ENCODE data around the gene MRPL21.
"Not testable (repeated sequence)": the region's sequence is repeated elsewhere in the genome, so short reads cannot be mapped to it uniquely, and the experiment has no call there.

MRPL21 gene

GRCh38 chr11:68868221-68868835, 35.3 kb downstream of the MRPL21 start:
- no peak for DNase-seq (ENCODE audit: low spot score)

GRCh38 chr11:68867066-68867465, 36.6 kb downstream of the MRPL21 start:
- no peak for DNase-seq (ENCODE audit: low spot score)

GRCh38 chr11:68865241-68865640, 38.4 kb downstream of the MRPL21 start:
- DNase-seq (ENCODE audit: low spot score), result no peak

- no peak for DNase-seq (ENCODE audit: low spot score)
Measured at GRCh38 chr11:68863553-68864265, 39.9 kb downstream of the MRPL21 start.

GRCh38 chr11:68862421-68862820, 41.2 kb downstream of the MRPL21 start:
- DNase-seq (ENCODE audit: low spot score), result no peak

GRCh38 chr11:68859123-68859522, 44.5 kb downstream of the MRPL21 start:
- no peak for DNase-seq (ENCODE audit: low spot score)

- DNase-seq (ENCODE audit: low spot score), result no peak
Measured at GRCh38 chr11:68857037-68857586, 46.5 kb downstream of the MRPL21 start.

- not testable (repeated sequence) for DNase-seq (ENCODE audit: low spot score)
Measured at GRCh38 chr11:68856425-68857030, 47.1 kb downstream of the MRPL21 start.

- no peak for DNase-seq (ENCODE audit: low spot score)
Measured at GRCh38 chr11:68855205-68855981, 48.2 kb downstream of the MRPL21 start.

GRCh38 chr11:68854273-68854958, 49.2 kb downstream of the MRPL21 start:
- no peak for DNase-seq (ENCODE audit: low spot score)

- DNase-seq (ENCODE audit: low spot score), result no peak
Measured at GRCh38 chr11:68852628-68853027, 51.0 kb downstream of the MRPL21 start.

GRCh38 chr11:68848429-68848828, 55.2 kb downstream of the MRPL21 start:
- no peak for DNase-seq (ENCODE audit: low spot score)

- DNase-seq (ENCODE audit: low spot score), result no peak
Measured at GRCh38 chr11:68847395-68847794, 56.2 kb downstream of the MRPL21 start.

- DNase-seq (ENCODE audit: low spot score), result no peak
Measured at GRCh38 chr11:68845351-68846002, 58.2 kb downstream of the MRPL21 start.

GRCh38 chr11:68844801-68845200, 58.8 kb downstream of the MRPL21 start:
- DNase-seq (ENCODE audit: low spot score), result no peak

- DNase-seq (ENCODE audit: low spot score), result no peak
Measured at GRCh38 chr11:68844376-68844775, 59.3 kb downstream of the MRPL21 start.

- DNase-seq (ENCODE audit: low spot score), result no peak
Measured at GRCh38 chr11:68843703-68844312, 59.8 kb downstream of the MRPL21 start.

GRCh38 chr11:68843052-68843561, 60.5 kb downstream of the MRPL21 start:
- DNase-seq (ENCODE audit: low spot score), result no peak

- no peak for DNase-seq (ENCODE audit: low spot score)
Measured at GRCh38 chr11:68842427-68843051, 61.1 kb downstream of the MRPL21 start.

Measured in pons (tissue), 1 donor.